Skeletal muscle tissue (tissue), 4 donors: ENCODE data around the gene NPTX2. TPM values are rescaled to one million over a fixed set of nuclear protein-coding genes. Genes with fewer than 3 reads are reported as not detected.
"Not testable (repeated sequence)": the region's sequence is repeated elsewhere in the genome, so short reads cannot be mapped to it uniquely, and the experiment has no call there.

Experiments
- H3K27ac ChIP-seq: one replicate; pipeline ENCODE4 v1.7.0; 2013; ENCODE audit warnings: mild to moderate bottlenecking, low read depth, low read length, inconsistent platforms
- H3K27me3 ChIP-seq, 3 donors: one replicate each; pipeline ENCODE4 v1.7.0; 2013; ENCODE audit warnings: low read length in 3 of 3; ENCODE audit not compliant: control insufficient read depth in 3 of 3, insufficient read depth in 3 of 3
- H3K36me3 ChIP-seq, 3 donors: one replicate each; pipeline ENCODE4 v1.7.0; 2013; ENCODE audit warnings: low read length in 3 of 3; ENCODE audit not compliant: control insufficient read depth in 3 of 3, insufficient read depth in 3 of 3
- H3K4me1 ChIP-seq, 3 donors: one replicate each; pipeline ENCODE4 v1.7.0; 2013; ENCODE audit warnings: low read length in 3 of 3, mild to moderate bottlenecking in 3 of 3; ENCODE audit not compliant: control insufficient read depth in 3 of 3, insufficient read depth in 3 of 3
- H3K4me3 ChIP-seq, 3 donors: one replicate each; pipeline ENCODE4 v1.7.0; 2013; ENCODE audit warnings: low read length in 3 of 3
- H3K9ac ChIP-seq, 3 donors: one replicate each; pipeline ENCODE4 v1.7.0; 2013; ENCODE audit warnings: low read length in 3 of 3, mild to moderate bottlenecking in 3 of 3, moderate library complexity in 2 of 3, low read depth in 1 of 3
- H3K9me3 ChIP-seq, 3 donors: one replicate each; pipeline ENCODE4 v1.7.0; 2013; ENCODE audit warnings: low read length in 3 of 3; ENCODE audit not compliant: control insufficient read depth in 3 of 3
- total RNA-seq: library from RNA; depleted of rRNA; stranded (reverse); fragments of >200 nt; gene quantifications from one replicate; pipeline ENCODE4 v1.2.3, GENCODE V29; 2014
- donor health status: Osteomylitis.

The NPTX2 gene
- total RNA-seq = 3.1 TPM

GRCh38 chr7:98617051-98617959, at the start of gene NPTX2:
NPTX2 (plus strand) TSS chr7:98617285; CDS start chr7:98617462, 177 bp downstream.
- Histone ChIP-seq H3K36me3 (no peaks in the 10 kb centered on the region), H3K27ac (no peak within 1 kb of the TSS), H3K9me3 (no peaks in the 10 kb centered on the region), H3K27me3 (peaks cover 41 to 42% (median 42%) of the 10 kb centered on the region in 3 donors), H3K4me3 (peak within 1 kb of the TSS in 2 of 3 donors; percentile 29 to 32), H3K4me1 (peaks cover 0 to 4% (median 0%) of the 10 kb centered on the region in 3 donors), H3K9ac (no peak within 1 kb of the TSS)

GRCh38 chr7:98567991-98568390, 49.1 kb upstream of the NPTX2 start:
- peaks cover 0 to 6% (median 4%) of the 10 kb centered on the region in 3 donors for H3K9me3 ChIP-seq
- H3K4me3 ChIP-seq = no peak overlapping the region
- peaks cover 0 to 5% (median 0%) of the 10 kb centered on the region in 3 donors for H3K27me3 ChIP-seq
- no peaks in the 10 kb centered on the region for H3K36me3 ChIP-seq
- no peak overlapping the region for H3K27ac ChIP-seq
- no peak overlapping the region for H3K9ac ChIP-seq
- no peaks in the 10 kb centered on the region for H3K4me1 ChIP-seq

GRCh38 chr7:98568891-98569290, 48.2 kb upstream of the NPTX2 start:
- Histone ChIP-seq H3K27me3 (peaks cover 0 to 5% (median 0%) of the 10 kb centered on the region in 3 donors), H3K36me3 (no peaks in the 10 kb centered on the region), H3K27ac (no peak overlapping the region), H3K4me3 (no peak overlapping the region), H3K4me1 (no peaks in the 10 kb centered on the region), H3K9me3 (peaks cover 0 to 6% (median 4%) of the 10 kb centered on the region in 3 donors), H3K9ac (no peak overlapping the region)

- H3K36me3 ChIP-seq = no peaks in the 10 kb centered on the region
- H3K27ac ChIP-seq = no peak overlapping the region
- H3K27me3 ChIP-seq = peaks cover 0 to 5% (median 0%) of the 10 kb centered on the region in 3 donors
- no peaks in the 10 kb centered on the region for H3K4me1 ChIP-seq
- H3K9ac ChIP-seq = no peak overlapping the region
- H3K4me3 ChIP-seq = peak overlapping the region in 1 of 3 donors; percentile 22
- no peaks in the 10 kb centered on the region for H3K9me3 ChIP-seq
These were observed 47.3 kb upstream of the NPTX2 start for GRCh38 chr7:98569691-98570337.

- Histone ChIP-seq H3K9ac (no peak overlapping the region), H3K4me1 (no peaks in the 10 kb centered on the region), H3K9me3 (peaks cover 0 to under 1% (median 0%) of the 10 kb centered on the region in 3 donors), H3K27ac (no peak overlapping the region), H3K27me3 (peaks cover 0 to 5% (median 0%) of the 10 kb centered on the region in 3 donors), H3K4me3 (no peak overlapping the region), H3K36me3 (no peaks in the 10 kb centered on the region)
These were observed 46.1 kb upstream of the NPTX2 start for GRCh38 chr7:98571006-98571405.

- Histone ChIP-seq H3K27ac (no peak overlapping the region), H3K9ac (no peak overlapping the region), H3K4me3 (no peak overlapping the region), H3K27me3 (peaks cover 0 to 5% (median 0%) of the 10 kb centered on the region in 3 donors), H3K36me3 (no peaks in the 10 kb centered on the region), H3K9me3 (peaks cover 3 to 6% (median 5%) of the 10 kb centered on the region in 3 donors), H3K4me1 (no peaks in the 10 kb centered on the region)
These were observed 45.1 kb upstream of the NPTX2 start for GRCh38 chr7:98571986-98572385.

GRCh38 chr7:98572716-98573115, 44.4 kb upstream of the NPTX2 start:
- H3K4me1 ChIP-seq, H3K4me3 ChIP-seq, H3K27me3 ChIP-seq, H3K9ac ChIP-seq, H3K27ac ChIP-seq, H3K9me3 ChIP-seq, H3K36me3 ChIP-seq: not testable (repeated sequence)

- Histone ChIP-seq H3K4me3 (no peak overlapping the region), H3K27ac (no peak overlapping the region), H3K4me1 (no peaks in the 10 kb centered on the region), H3K9me3 (peaks cover 5 to 8% (median 5%) of the 10 kb centered on the region in 3 donors), H3K27me3 (peaks cover 0 to 2% (median 0%) of the 10 kb centered on the region in 3 donors), H3K36me3 (no peaks in the 10 kb centered on the region), H3K9ac (no peak overlapping the region)
These were observed 43.3 kb upstream of the NPTX2 start for GRCh38 chr7:98573816-98574215.

GRCh38 chr7:98575878-98576277, 41.2 kb upstream of the NPTX2 start:
- Histone ChIP-seq H3K4me1 (no peaks in the 10 kb centered on the region), H3K4me3 (no peak overlapping the region), H3K36me3 (no peaks in the 10 kb centered on the region), H3K27me3 (no peaks in the 10 kb centered on the region), H3K9me3 (peaks cover 5 to 8% (median 5%) of the 10 kb centered on the region in 3 donors), H3K9ac (no peak overlapping the region), H3K27ac (no peak overlapping the region)

GRCh38 chr7:98584830-98585229, 32.3 kb upstream of the NPTX2 start:
- Histone ChIP-seq H3K4me1 (no peaks in the 10 kb centered on the region), H3K9ac (no peak overlapping the region), H3K9me3 (no peaks in the 10 kb centered on the region), H3K36me3 (no peaks in the 10 kb centered on the region), H3K4me3 (no peak overlapping the region), H3K27me3 (no peaks in the 10 kb centered on the region), H3K27ac (no peak overlapping the region)
